Left ventricle myocardium inferior (tissue), 1 donor: ENCODE measurements around the gene METTL21C. TPM values are rescaled to one million over a fixed set of nuclear protein-coding genes. Genes with fewer than 3 reads are reported as not detected.

Source experiments
- DNase-seq: peaks from one replicate; pipeline ENCODE4 v3.0.0-alpha.2; 2020
- H3K27ac ChIP-seq: fragments of 200-600 bp; replicated peaks from 2 replicates; pipeline ENCODE4 v1.8.0; 2021
- H3K27me3 ChIP-seq: fragments of 200-600 bp; 2 replicates; pipeline ENCODE4 v1.8.0; 2021; ENCODE audit warnings: low read depth
- H3K36me3 ChIP-seq: fragments of 200-600 bp; 2 replicates; pipeline ENCODE4 v1.8.0; 2021
- H3K4me1 ChIP-seq: fragments of 200-600 bp; 2 replicates; pipeline ENCODE4 v1.8.0; 2021
- H3K4me3 ChIP-seq: fragments of 200-600 bp; 2 replicates; pipeline ENCODE4 v1.8.0; 2021; ENCODE audit warnings: mild to moderate bottlenecking, moderate library complexity
- H3K9me3 ChIP-seq: fragments of 200-600 bp; replicated peaks from 2 replicates; pipeline ENCODE4 v1.8.0; 2021
- intact Hi-C: fragments of 100-400 bp; cut with micrococcal nuclease; formaldehyde crosslinking; loops from one replicate; pipeline ENCODE4 v1.11.0; 2022
- long read RNA-seq: library from polyadenylated mRNA; unstranded; transcript quantifications from one replicate; pipeline ENCODE4 v2.0.0, GENCODE V29; 2021
- total RNA-seq: library from RNA; stranded (reverse); fragmentation: NEBNext Ultra II Directional; extraction: Animal tissue kit (Norgen Biotek cat#: 25700); gene quantifications from one replicate; pipeline ENCODE4 v1.2.1, GENCODE V29; 2021
- TF ChIP-seq, protein P1 (sequence below): fragments of 200-600 bp; IDR thresholded peaks from 2 replicates; pipeline ENCODE4 v1.8.0; 2021; ENCODE audit warnings: antibody characterized with exemption, mild to moderate bottlenecking, borderline replicate concordance
- donor health status: DM: no; HTN: yes; CAD: no; lungs with severe emphysema.

METTL21C gene
- total RNA-seq = not detected
- long read RNA-seq = 0 reads

DNA sequence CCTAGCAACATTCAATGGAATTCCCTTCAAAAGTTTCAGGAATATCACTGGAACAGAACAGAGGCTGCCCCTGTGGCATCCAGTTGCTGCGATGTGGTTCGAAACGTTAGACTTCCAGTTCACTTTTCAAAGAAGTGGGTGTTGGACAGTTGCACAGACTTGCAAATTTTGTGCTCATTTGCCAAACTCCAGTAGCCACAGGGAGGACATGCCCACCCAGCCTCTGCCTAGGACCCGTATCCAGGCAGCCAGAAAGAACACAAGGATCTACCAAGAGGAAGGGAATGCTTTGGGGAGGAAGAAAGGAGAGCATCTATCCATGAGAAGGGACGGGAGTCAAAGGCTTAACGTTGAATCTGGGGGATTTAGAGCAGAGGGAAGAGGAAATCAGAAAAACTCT is at the start of gene METTL21C:
METTL21C (minus strand) TSS at position 108 of the 400 bp plus-strand sequence. CDS start 546 bp downstream, outside the sequence.
- TF ChIP-seq, protein P1, sequence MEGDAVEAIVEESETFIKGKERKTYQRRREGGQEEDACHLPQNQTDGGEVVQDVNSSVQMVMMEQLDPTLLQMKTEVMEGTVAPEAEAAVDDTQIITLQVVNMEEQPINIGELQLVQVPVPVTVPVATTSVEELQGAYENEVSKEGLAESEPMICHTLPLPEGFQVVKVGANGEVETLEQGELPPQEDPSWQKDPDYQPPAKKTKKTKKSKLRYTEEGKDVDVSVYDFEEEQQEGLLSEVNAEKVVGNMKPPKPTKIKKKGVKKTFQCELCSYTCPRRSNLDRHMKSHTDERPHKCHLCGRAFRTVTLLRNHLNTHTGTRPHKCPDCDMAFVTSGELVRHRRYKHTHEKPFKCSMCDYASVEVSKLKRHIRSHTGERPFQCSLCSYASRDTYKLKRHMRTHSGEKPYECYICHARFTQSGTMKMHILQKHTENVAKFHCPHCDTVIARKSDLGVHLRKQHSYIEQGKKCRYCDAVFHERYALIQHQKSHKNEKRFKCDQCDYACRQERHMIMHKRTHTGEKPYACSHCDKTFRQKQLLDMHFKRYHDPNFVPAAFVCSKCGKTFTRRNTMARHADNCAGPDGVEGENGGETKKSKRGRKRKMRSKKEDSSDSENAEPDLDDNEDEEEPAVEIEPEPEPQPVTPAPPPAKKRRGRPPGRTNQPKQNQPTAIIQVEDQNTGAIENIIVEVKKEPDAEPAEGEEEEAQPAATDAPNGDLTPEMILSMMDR = no peak
- Histone ChIP-seq H3K27ac (no peak within 1 kb of the TSS), H3K36me3 (no peaks in the 10 kb centered on the region), H3K4me3 (no peak within 1 kb of the TSS), H3K27me3 (peaks cover 33% of the 10 kb centered on the region), H3K4me1 (peaks cover 6% of the 10 kb centered on the region), H3K9me3 (peaks cover 13% of the 10 kb centered on the region)
- intact Hi-C loops = no loop called here
- no peak for DNase-seq

DNA sequence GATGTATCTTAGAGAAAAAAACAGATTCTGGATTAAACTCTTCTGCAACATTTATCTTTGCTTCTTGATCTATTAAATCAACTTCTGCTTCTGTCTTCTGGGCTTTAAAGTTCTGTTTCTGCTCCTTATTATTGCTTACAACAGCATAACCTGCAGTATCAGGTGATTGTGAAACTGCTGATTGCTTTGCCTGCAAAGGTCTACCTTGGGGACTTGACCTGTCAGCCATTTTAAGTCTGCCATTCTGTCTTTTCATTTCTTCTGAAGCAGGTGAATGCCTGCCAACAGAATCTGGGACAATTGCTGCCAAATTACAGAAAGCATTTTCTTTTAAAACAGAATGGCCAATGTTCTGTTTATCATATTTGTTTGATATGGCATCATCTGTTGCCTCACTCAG is 47.7 kb upstream of the METTL21C start:
- Histone ChIP-seq H3K36me3 (no peaks in the 10 kb centered on the region), H3K4me1 (no peaks in the 10 kb centered on the region), H3K27ac (no peak overlapping the region), H3K4me3 (no peak overlapping the region), H3K9me3 (peaks cover 95% of the 10 kb centered on the region), H3K27me3 (no peaks in the 10 kb centered on the region)
- TF ChIP-seq, protein P1 = no peak
- no peak for DNase-seq
- intact Hi-C loops = no loop called here

DNA sequence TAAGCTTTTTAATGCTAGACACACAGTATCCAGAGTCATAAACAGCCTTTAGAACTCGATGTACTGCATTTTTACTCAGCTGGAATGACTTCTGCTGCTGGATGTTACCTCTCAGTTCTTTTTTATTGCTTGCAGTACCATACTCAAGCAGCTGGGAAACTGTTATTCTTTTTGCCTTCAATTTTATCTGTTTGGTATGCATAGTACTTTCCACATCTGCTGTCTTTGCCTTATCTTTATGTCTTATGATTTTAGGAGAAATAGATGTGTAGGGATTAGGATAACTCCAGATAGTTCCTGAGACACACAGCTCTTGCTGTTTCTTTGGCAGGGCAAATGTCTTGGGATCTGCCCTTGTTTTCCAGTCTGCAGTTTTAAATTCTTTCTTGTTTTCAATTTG is 47.3 kb upstream of the METTL21C start:
- H3K9me3 ChIP-seq = peaks cover 95% of the 10 kb centered on the region
- no peak overlapping the region for H3K4me3 ChIP-seq
- no peaks in the 10 kb centered on the region for H3K27me3 ChIP-seq
- no peak overlapping the region for H3K27ac ChIP-seq
- no peaks in the 10 kb centered on the region for H3K36me3 ChIP-seq
- TF ChIP-seq, protein P1 = no peak
- intact Hi-C loops = no loop called here
- no peak for DNase-seq
- H3K4me1 ChIP-seq = no peaks in the 10 kb centered on the region

DNA sequence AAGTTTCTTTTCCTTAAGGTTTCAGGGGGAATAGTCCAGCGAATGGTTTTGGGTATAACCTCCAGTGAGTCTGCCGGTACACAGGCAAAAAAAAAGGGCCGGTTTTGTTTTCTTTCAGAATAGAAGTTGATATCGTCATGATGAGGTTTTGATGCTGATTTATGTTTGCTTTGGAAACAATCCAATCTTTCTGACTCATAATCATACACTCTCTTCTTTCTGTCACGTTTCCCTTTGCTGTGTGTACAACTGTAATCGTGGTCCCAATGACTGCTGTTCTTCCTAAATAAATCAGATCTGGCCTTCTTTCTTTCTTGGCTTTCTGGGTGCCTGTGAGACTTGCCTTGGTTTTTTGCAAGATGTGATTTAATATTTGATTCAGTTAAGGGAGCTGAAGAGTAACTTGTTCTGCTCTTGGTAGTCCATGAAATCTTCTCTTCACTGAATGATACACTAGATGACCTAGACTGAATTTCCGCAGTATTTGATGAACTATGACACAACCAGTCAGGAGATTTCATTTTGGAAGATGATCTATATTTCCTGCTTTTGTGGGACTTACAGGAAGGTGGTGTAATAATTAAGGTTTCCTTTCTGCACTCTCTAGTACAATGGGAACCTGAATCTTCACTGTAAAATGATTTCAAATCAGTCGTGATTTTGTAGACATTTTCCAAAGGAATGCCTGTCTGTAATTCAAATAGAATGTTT is 34.9 kb upstream of the METTL21C start:
- Histone ChIP-seq H3K36me3 (no peaks in the 10 kb centered on the region), H3K4me3 (no peak overlapping the region), H3K27ac (no peak overlapping the region), H3K4me1 (peaks cover 14% of the 10 kb centered on the region), H3K9me3 (peaks cover 6% of the 10 kb centered on the region), H3K27me3 (no peaks in the 10 kb centered on the region)
- DNase-seq = no peak
- intact Hi-C loops = no loop called here
- TF ChIP-seq, protein P1 = no peak

DNA sequence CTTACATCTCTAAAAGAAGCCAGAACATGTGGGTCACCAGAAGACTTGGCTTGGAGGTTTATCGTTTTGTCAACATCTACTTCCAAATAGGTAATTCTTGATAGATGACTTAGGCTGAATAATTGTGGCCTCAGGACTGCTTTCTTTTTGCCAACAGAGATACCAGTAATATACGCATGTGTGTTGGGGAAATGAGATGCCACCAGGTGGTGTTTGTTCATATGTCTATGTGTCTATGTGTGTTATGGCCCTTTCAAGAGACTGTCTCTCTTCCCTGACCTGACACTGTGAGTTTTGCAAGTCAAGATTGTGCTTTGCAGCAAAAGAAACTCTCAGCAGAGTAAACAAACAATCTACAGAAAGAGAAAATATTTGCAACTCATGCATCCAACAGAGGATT is 31.6 kb upstream of the METTL21C start:
- Histone ChIP-seq H3K4me1 (peaks cover 14% of the 10 kb centered on the region), H3K36me3 (no peaks in the 10 kb centered on the region), H3K27ac (no peak overlapping the region), H3K4me3 (no peak overlapping the region), H3K9me3 (peaks cover 6% of the 10 kb centered on the region), H3K27me3 (no peaks in the 10 kb centered on the region)
- no peak for DNase-seq
- intact Hi-C loops = no loop called here
- TF ChIP-seq, protein P1 = no peak
